H9 (cell line): ENCODE data around the gene KRTAP10-4. TPM values are rescaled to one million over a fixed set of nuclear protein-coding genes. Genes with fewer than 3 reads are reported as not detected.

ENCODE experiments used
- DNase-seq: peaks from one replicate; pipeline ENCODE4 v3.0.0-alpha.2; 2017
- H2AFZ ChIP-seq: one replicate; pipeline ENCODE4 v1.6.1; 2013; ENCODE audit warnings: mild to moderate bottlenecking, low read length, control low read depth, moderate library complexity
- H2AK5ac ChIP-seq: 2 replicates; pipeline ENCODE4 v1.6.1; 2013; ENCODE audit warnings: low read length, control low read depth, mixed read lengths; ENCODE audit not compliant: insufficient read length
- H2BK120ac ChIP-seq: one replicate; pipeline ENCODE4 v1.6.1; 2013; ENCODE audit warnings: low read depth, mild to moderate bottlenecking, low read length, control low read depth, inconsistent platforms; ENCODE audit not compliant: poor library complexity, severe bottlenecking
- H2BK12ac ChIP-seq: 2 replicates; pipeline ENCODE4 v1.6.1; 2013; ENCODE audit warnings: low read length, control low read depth, mixed read lengths, low read depth; ENCODE audit not compliant: insufficient read length
- H2BK15ac ChIP-seq: 2 replicates; pipeline ENCODE4 v1.6.1; 2013; ENCODE audit warnings: low read depth, low read length, control low read depth
- H2BK20ac ChIP-seq: one replicate; pipeline ENCODE4 v1.6.1; 2013; ENCODE audit warnings: low read depth, mild to moderate bottlenecking, low read length, control low read depth, inconsistent platforms; ENCODE audit not compliant: poor library complexity, severe bottlenecking
- H2BK5ac ChIP-seq: 2 replicates; pipeline ENCODE4 v1.6.1; 2013; ENCODE audit warnings: low read length, control low read depth, mixed read lengths; ENCODE audit not compliant: insufficient read length
- H3K14ac ChIP-seq: 2 replicates; pipeline ENCODE4 v1.6.1; 2013; ENCODE audit warnings: low read length, control low read depth; ENCODE audit not compliant: insufficient read depth
- H3K18ac ChIP-seq: 2 replicates; pipeline ENCODE4 v1.6.1; 2013; ENCODE audit warnings: low read depth, mild to moderate bottlenecking, mixed read lengths, low read length, control low read depth; ENCODE audit not compliant: insufficient read length
- H3K23ac ChIP-seq: 2 replicates; pipeline ENCODE4 v1.6.1; 2013; ENCODE audit warnings: low read length, control low read depth, mixed read lengths, low read depth; ENCODE audit not compliant: insufficient read length
- H3K23me2 ChIP-seq: 2 replicates; pipeline ENCODE4 v1.6.1; 2013; ENCODE audit warnings: low read depth, mild to moderate bottlenecking, mixed read lengths, low read length, control low read depth; ENCODE audit not compliant: insufficient read length, poor library complexity, severe bottlenecking
- H3K27ac ChIP-seq: 2 replicates; pipeline ENCODE4 v1.5.1; 2013; ENCODE audit warnings: low read length, control low read depth, mixed read lengths, low read depth; ENCODE audit not compliant: insufficient read length
- H3K27me3 ChIP-seq: 2 replicates; pipeline ENCODE4 v1.6.1; 2013; ENCODE audit warnings: low read length, control low read depth, inconsistent platforms; ENCODE audit not compliant: insufficient read depth
- H3K4ac ChIP-seq: 2 replicates; pipeline ENCODE4 v1.6.1; 2013; ENCODE audit warnings: low read depth, mild to moderate bottlenecking, control low read depth, inconsistent platforms, low read length, moderate library complexity
- H3K4me1 ChIP-seq: 2 replicates; pipeline ENCODE4 v1.6.1; 2013; ENCODE audit warnings: low read length, control low read depth, inconsistent platforms; ENCODE audit not compliant: insufficient read depth
- H3K4me2 ChIP-seq: 2 replicates; pipeline ENCODE4 v1.6.1; 2013; ENCODE audit warnings: low read length, control low read depth, mixed read lengths; ENCODE audit not compliant: insufficient read length, insufficient read depth
- H3K56ac ChIP-seq: 2 replicates; pipeline ENCODE4 v1.6.1; 2013; ENCODE audit warnings: low read depth, mild to moderate bottlenecking, mixed read lengths, low read length, control low read depth; ENCODE audit not compliant: insufficient read length
- H3K79me1 ChIP-seq: 2 replicates; pipeline ENCODE4 v1.6.1; 2013; ENCODE audit warnings: low read depth, mild to moderate bottlenecking, moderate library complexity, low read length, control low read depth, inconsistent platforms; ENCODE audit not compliant: insufficient read depth, poor library complexity, severe bottlenecking
- H3K79me2 ChIP-seq: 2 replicates; pipeline ENCODE4 v1.6.1; 2013; ENCODE audit warnings: low read length, control low read depth, inconsistent platforms; ENCODE audit not compliant: insufficient read depth
- H3K9ac ChIP-seq: 2 replicates; pipeline ENCODE4 v1.6.1; 2013; ENCODE audit warnings: low read length, control low read depth, mixed read lengths; ENCODE audit not compliant: insufficient read length; ENCODE audit errors: extremely low read depth
- H3K9me3 ChIP-seq: one replicate; pipeline ENCODE4 v1.6.1; 2013; ENCODE audit warnings: low read depth, low read length, inconsistent platforms; ENCODE audit not compliant: control insufficient read depth
- H3T11ph ChIP-seq: one replicate; pipeline ENCODE4 v1.6.1; 2013; ENCODE audit warnings: mild to moderate bottlenecking, low read length, control low read depth, inconsistent platforms
- H4K20me1 ChIP-seq: one replicate; pipeline ENCODE4 v1.6.1; 2013; ENCODE audit not compliant: control insufficient read depth, insufficient read length, insufficient read depth
- H4K5ac ChIP-seq: 2 replicates; pipeline ENCODE4 v1.6.1; 2013; ENCODE audit warnings: low read depth, mild to moderate bottlenecking, mixed read lengths, low read length, control low read depth; ENCODE audit not compliant: insufficient read length
- H4K8ac ChIP-seq: replicated peaks from 2 replicates; pipeline ENCODE4 v1.6.1; 2013; ENCODE audit warnings: low read length, control low read depth, mixed read lengths, low read depth; ENCODE audit not compliant: insufficient read length
- H4K91ac ChIP-seq: 2 replicates; pipeline ENCODE4 v1.6.1; 2013; ENCODE audit warnings: low read depth, mild to moderate bottlenecking, moderate library complexity, mixed read lengths, low read length, control low read depth; ENCODE audit not compliant: insufficient read length
- H3K27ac Mint-ChIP-seq, 3 experiments: 2 replicates in 2 of 3; 3 replicates in 1 of 3; pipeline ENCODE4 v1.8.0; 2020 to 2021; ENCODE audit warnings: mixed read lengths in 3 of 3, mild to moderate bottlenecking in 1 of 3, moderate library complexity in 1 of 3
- H3K27me3 Mint-ChIP-seq: 2 replicates; pipeline ENCODE4 v1.8.0; 2021; ENCODE audit warnings: low read depth, mild to moderate bottlenecking, moderate library complexity, mixed read lengths
- H3K36me3 Mint-ChIP-seq, 3 experiments: 2 replicates in 2 of 3; 3 replicates in 1 of 3; pipeline ENCODE4 v1.8.0; 2020 to 2021; ENCODE audit warnings: low read depth in 3 of 3, mixed read lengths in 3 of 3; ENCODE audit not compliant: insufficient read depth in 1 of 3
- H3K4me1 Mint-ChIP-seq, 2 experiments: 2 replicates each; pipeline ENCODE4 v1.8.0; 2020; ENCODE audit warnings: mixed read lengths in 2 of 2
- H3K4me3 Mint-ChIP-seq, 2 experiments: 2 replicates in 1 of 2; 3 replicates in 1 of 2; pipeline ENCODE4 v1.8.0; 2020 to 2021; ENCODE audit warnings: mild to moderate bottlenecking in 2 of 2, mixed read lengths in 2 of 2, moderate library complexity in 1 of 2
- H3K9me3 Mint-ChIP-seq, 2 experiments: 2 replicates in 1 of 2; 3 replicates in 1 of 2; pipeline ENCODE4 v1.8.0; 2020; ENCODE audit warnings: mild to moderate bottlenecking in 2 of 2, mixed read lengths in 2 of 2, moderate library complexity in 1 of 2
- CTCF ChIP-seq: fragments of 200-600 bp; sonication (generic); conservative IDR thresholded peaks from 3 replicates; pipeline ENCODE4 v1.8.0; 2021; ENCODE audit warnings: antibody characterized with exemption, mild to moderate bottlenecking
- WGBS: extraction: QIAGEN DNeasy Blood & Tissue Kit; methylation state at CpG from one replicate; pipeline ENCODE4 v1.1.7; 2013; ENCODE audit warnings: missing lambda C conversion rate, low lambda C conversion rate, mixed read lengths; ENCODE audit not compliant: insufficient read length; ENCODE audit errors: extremely low coverage; 5-methylcytosine and 5-hydroxymethylcytosine counted together
- total RNA-seq: library from RNA; stranded (reverse); gene quantifications from 2 replicates; pipeline ENCODE4 v1.2.1, GENCODE V29; 2021

KRTAP10-4 gene
- total RNA-seq, 1 experiment from 2014 or later, result not detected

- Mint-ChIP-seq H3K4me1 (no peaks in the 10 kb centered on the region), H3K27ac (no peak overlapping the region), H3K9me3 (peaks cover 0 to 5% of the 10 kb centered on the region in 2 experiments; a peak in 2 of 5 replicates), H3K4me3 (no peak overlapping the region; a peak in 1 of 5 replicates), H3K27me3 (no peaks in the 10 kb centered on the region; the same call in 1 of the 2 replicates), H3K36me3 (0 out of 7 replicates have a peak, but pooled peaks cover 0 to 5% (median 0%) of the 10 kb centered on the region in 3 experiments)
- no peaks in the 10 kb centered on the region for H3K4me1 ChIP-seq
- H3K9me3 ChIP-seq, result no peaks in the 10 kb centered on the region
- no peak overlapping the region for H2BK12ac ChIP-seq
- H3K56ac ChIP-seq, result no peak overlapping the region
- H3K79me2 ChIP-seq, result no peaks in the 10 kb centered on the region
- no peak overlapping the region for H2AFZ ChIP-seq
- no peak overlapping the region for H3K27ac ChIP-seq
- no peak overlapping the region for H3K23ac ChIP-seq
- no peak for DNase-seq
- no peak overlapping the region for H4K91ac ChIP-seq
- H3K18ac ChIP-seq, result no peak overlapping the region
- no peaks in the 10 kb centered on the region for H3K27me3 ChIP-seq
- TF ChIP-seq CTCF, result no peak
- H4K8ac ChIP-seq, result no peak overlapping the region
- H3K79me1 ChIP-seq, result no peaks in the 10 kb centered on the region
- no peak overlapping the region for H2BK15ac ChIP-seq
- no peak overlapping the region for H3K4me2 ChIP-seq
- H3K9ac ChIP-seq, result no peak overlapping the region
- H3K23me2 ChIP-seq, result no peaks in the 10 kb centered on the region
- no peak overlapping the region for H3K14ac ChIP-seq
- H4K5ac ChIP-seq, result no peak overlapping the region
- no CpG with 5 or more reads among the region's 14 CpGs for WGBS
- H2AK5ac ChIP-seq, result no peak overlapping the region
- no peak overlapping the region for H3T11ph ChIP-seq
- H2BK20ac ChIP-seq, result no peak overlapping the region
- H2BK5ac ChIP-seq, result no peak overlapping the region
- no peak overlapping the region for H3K4ac ChIP-seq
- no peak overlapping the region for H2BK120ac ChIP-seq
- no peaks in the 10 kb centered on the region for H4K20me1 ChIP-seq
Measured at GRCh38 chr21:44539046-44539445, 34.5 kb upstream of the KRTAP10-4 start.
